Panc1 (cell line): ENCODE data around the gene RRP36.

ENCODE experiments used
- POLR2AphosphoS5 ChIP-seq: IDR thresholded peaks from 2 replicates; pipeline ENCODE4 v1.6.1; 2012; ENCODE audit warnings: mild to moderate bottlenecking, low read depth, low read length, moderate library complexity
- REST ChIP-seq, 2 experiments: IDR thresholded peaks; 2 replicates each; pipeline ENCODE4 v1.6.1; 2011 to 2012; ENCODE audit warnings: low read depth in 2 of 2, control low read depth in 1 of 2, low read length in 1 of 2, mild to moderate bottlenecking in 1 of 2, moderate library complexity in 1 of 2; ENCODE audit not compliant: insufficient read depth in 1 of 2
- SIN3A ChIP-seq: IDR thresholded peaks from 2 replicates; pipeline ENCODE4 v1.6.1; 2012; ENCODE audit warnings: low read depth, mild to moderate bottlenecking, low read length, moderate library complexity, borderline replicate concordance; ENCODE audit not compliant: insufficient read depth
- TCF7L2 ChIP-seq: IDR thresholded peaks from 2 replicates; pipeline ENCODE4 v1.6.1; 2011; ENCODE audit warnings: mild to moderate bottlenecking, low read depth, low read length, inconsistent platforms
- TF ChIP-seq, protein P1 (sequence below): fragments of 450-650 bp; IDR thresholded peaks from 2 replicates; pipeline ENCODE4 v1.5.1; 2017; ENCODE audit warnings: mild to moderate bottlenecking

GRCh38 chr6:43060034-43060754 is 38.8 kb downstream of the RRP36 start:
- TF ChIP-seq, protein P1, sequence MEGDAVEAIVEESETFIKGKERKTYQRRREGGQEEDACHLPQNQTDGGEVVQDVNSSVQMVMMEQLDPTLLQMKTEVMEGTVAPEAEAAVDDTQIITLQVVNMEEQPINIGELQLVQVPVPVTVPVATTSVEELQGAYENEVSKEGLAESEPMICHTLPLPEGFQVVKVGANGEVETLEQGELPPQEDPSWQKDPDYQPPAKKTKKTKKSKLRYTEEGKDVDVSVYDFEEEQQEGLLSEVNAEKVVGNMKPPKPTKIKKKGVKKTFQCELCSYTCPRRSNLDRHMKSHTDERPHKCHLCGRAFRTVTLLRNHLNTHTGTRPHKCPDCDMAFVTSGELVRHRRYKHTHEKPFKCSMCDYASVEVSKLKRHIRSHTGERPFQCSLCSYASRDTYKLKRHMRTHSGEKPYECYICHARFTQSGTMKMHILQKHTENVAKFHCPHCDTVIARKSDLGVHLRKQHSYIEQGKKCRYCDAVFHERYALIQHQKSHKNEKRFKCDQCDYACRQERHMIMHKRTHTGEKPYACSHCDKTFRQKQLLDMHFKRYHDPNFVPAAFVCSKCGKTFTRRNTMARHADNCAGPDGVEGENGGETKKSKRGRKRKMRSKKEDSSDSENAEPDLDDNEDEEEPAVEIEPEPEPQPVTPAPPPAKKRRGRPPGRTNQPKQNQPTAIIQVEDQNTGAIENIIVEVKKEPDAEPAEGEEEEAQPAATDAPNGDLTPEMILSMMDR = no peak
- TF ChIP-seq POLR2AphosphoS5 (no peak), REST (IDR thresholded peaks at IDR 0.05; ENCODE audit: insufficient read depth in 1 of 2, low read depth in 2 of 2, low read length in 1 of 2) (no peak), SIN3A (no peak), TCF7L2 (no peak)
